Mesenchymal stem cell (in vitro differentiated cells and primary cell): ENCODE data around the gene MGMT.

Source experiments
- DNase-seq: peaks from one replicate; pipeline ENCODE4 v3.0.0-alpha.2; 2013
- H2AFZ ChIP-seq: one replicate; pipeline ENCODE4 v1.6.1; 2013; ENCODE audit warnings: low read depth, mild to moderate bottlenecking, control low read depth, inconsistent platforms, low read length, moderate library complexity
- H2AK5ac ChIP-seq: 2 replicates; pipeline ENCODE4 v1.6.1; 2013; ENCODE audit warnings: low read length, moderate library complexity, mild to moderate bottlenecking, inconsistent platforms; ENCODE audit not compliant: severe bottlenecking
- H2BK120ac ChIP-seq: one replicate; pipeline ENCODE4 v1.6.1; 2013; ENCODE audit warnings: low read depth, mild to moderate bottlenecking, inconsistent platforms, low read length, moderate library complexity
- H2BK12ac ChIP-seq, 2 experiments: one replicate each; pipeline ENCODE4 v1.6.1; 2013; ENCODE audit warnings: inconsistent platforms in 2 of 2, low read length in 2 of 2, mild to moderate bottlenecking in 2 of 2, moderate library complexity in 2 of 2, control low read depth in 1 of 2
- H2BK15ac ChIP-seq: one replicate; pipeline ENCODE4 v1.6.1; 2013; ENCODE audit warnings: mild to moderate bottlenecking, low read depth, inconsistent platforms; ENCODE audit not compliant: poor library complexity, severe bottlenecking
- H2BK5ac ChIP-seq: 2 replicates; pipeline ENCODE4 v1.6.1; 2013; ENCODE audit warnings: low read depth, mild to moderate bottlenecking, low read length, control low read depth, inconsistent platforms; ENCODE audit not compliant: poor library complexity, severe bottlenecking
- H3K14ac ChIP-seq, 2 experiments: one replicate each; pipeline ENCODE4 v1.6.1; 2013; ENCODE audit warnings: inconsistent platforms in 2 of 2, low read length in 2 of 2, control low read depth in 1 of 2, mild to moderate bottlenecking in 1 of 2, moderate library complexity in 1 of 2
- H3K18ac ChIP-seq, 2 experiments: one replicate each; pipeline ENCODE4 v1.6.1; 2013; ENCODE audit warnings: inconsistent platforms in 2 of 2, low read length in 2 of 2, control low read depth in 1 of 2, low read depth in 1 of 2, mild to moderate bottlenecking in 1 of 2
- H3K23ac ChIP-seq, 2 experiments: one replicate each; pipeline ENCODE4 v1.6.1; 2013; ENCODE audit warnings: inconsistent platforms in 2 of 2, low read length in 2 of 2, mild to moderate bottlenecking in 2 of 2, moderate library complexity in 2 of 2, control low read depth in 1 of 2
- H3K27ac ChIP-seq: 2 replicates; pipeline ENCODE4 v1.5.1; 2013; ENCODE audit warnings: mild to moderate bottlenecking, moderate library complexity, low read length, control low read depth, inconsistent platforms; ENCODE audit not compliant: poor library complexity, severe bottlenecking
- H3K27me3 ChIP-seq, 2 experiments: 2 replicates each; pipeline versions ENCODE4 v1.6.1 to v1.7.0; 2013; ENCODE audit warnings: low read length in 2 of 2, mild to moderate bottlenecking in 2 of 2, moderate library complexity in 2 of 2, control low read depth in 1 of 2, inconsistent platforms in 1 of 2; ENCODE audit not compliant: control insufficient read depth in 1 of 2, insufficient read depth in 1 of 2
- H3K36me3 ChIP-seq, 2 experiments: 2 replicates each; pipeline versions ENCODE4 v1.6.1 to v1.7.0; 2013; ENCODE audit warnings: low read length in 2 of 2, control low read depth in 1 of 2, inconsistent platforms in 1 of 2, low read depth in 1 of 2, mild to moderate bottlenecking in 1 of 2; ENCODE audit not compliant: insufficient read depth in 2 of 2, control insufficient read depth in 1 of 2
- H3K4ac ChIP-seq, 2 experiments: one replicate each; pipeline ENCODE4 v1.6.1; 2013; ENCODE audit warnings: inconsistent platforms in 2 of 2, low read length in 2 of 2, mild to moderate bottlenecking in 2 of 2, moderate library complexity in 2 of 2, control low read depth in 1 of 2, low read depth in 1 of 2
- H3K4me1 ChIP-seq: 2 replicates; pipeline ENCODE4 v1.6.1; 2013; ENCODE audit warnings: low read depth, low read length, control low read depth; ENCODE audit not compliant: control insufficient read depth, insufficient read depth
- H3K4me2 ChIP-seq: 2 replicates; pipeline ENCODE4 v1.6.1; 2013; ENCODE audit warnings: low read length, mild to moderate bottlenecking, inconsistent platforms; ENCODE audit not compliant: poor library complexity, severe bottlenecking
- H3K4me3 ChIP-seq, 2 experiments: 2 replicates each; pipeline versions ENCODE4 v1.5.1 to v1.7.0; 2013; ENCODE audit warnings: low read length in 2 of 2, mild to moderate bottlenecking in 2 of 2, control low read depth in 1 of 2, low read depth in 1 of 2; ENCODE audit not compliant: insufficient read depth in 1 of 2
- H3K79me1 ChIP-seq: replicated peaks from 2 replicates; pipeline ENCODE4 v1.6.1; 2013; ENCODE audit warnings: mild to moderate bottlenecking, control low read depth, low read length, inconsistent platforms; ENCODE audit not compliant: poor library complexity, severe bottlenecking
- H3K9ac ChIP-seq: 2 replicates; pipeline ENCODE4 v1.7.0; 2013; ENCODE audit warnings: mild to moderate bottlenecking, low read length, moderate library complexity
- H3K9me3 ChIP-seq: 2 replicates; pipeline ENCODE4 v1.7.0; 2013; ENCODE audit warnings: mild to moderate bottlenecking, low read length; ENCODE audit not compliant: control insufficient read depth
- H4K8ac ChIP-seq: one replicate; pipeline ENCODE4 v1.6.1; 2013; ENCODE audit warnings: inconsistent platforms, mild to moderate bottlenecking, low read length, moderate library complexity
- H4K91ac ChIP-seq: one replicate; pipeline ENCODE4 v1.6.1; 2013; ENCODE audit warnings: mild to moderate bottlenecking, low read length, inconsistent platforms
- WGBS: methylation state at CpG from one replicate; pipeline ENCODE4 v1.1.7; 2013; ENCODE audit warnings: mixed read lengths; 5-methylcytosine and 5-hydroxymethylcytosine counted together

Gene MGMT

GRCh38 chr10:129796710-129797420 is 329.8 kb downstream of the MGMT start:
- Histone ChIP-seq H2BK12ac (no peak overlapping the region), H3K4me3 (no peak overlapping the region), H3K14ac (no peak overlapping the region), H3K4ac (no peak overlapping the region), H3K4me2 (no peak overlapping the region), H3K36me3 (peaks cover 0 to 3% of the 10 kb centered on the region in 2 experiments), H3K79me1 (no peaks in the 10 kb centered on the region), H4K91ac (no peak overlapping the region), H2BK5ac (no peak overlapping the region), H3K9me3 (peaks cover 11% of the 10 kb centered on the region), H3K23ac (no peak overlapping the region), H3K27ac (no peak overlapping the region), H2BK15ac (no peak overlapping the region), H2AK5ac (no peak overlapping the region), H4K8ac (no peak overlapping the region), H3K4me1 (no peaks in the 10 kb centered on the region), H3K9ac (no peak overlapping the region), H2BK120ac (no peak overlapping the region), H3K18ac (no peak overlapping the region), H2AFZ (no peak overlapping the region), H3K27me3 (peaks cover 0 to 5% of the 10 kb centered on the region in 2 experiments)
- WGBS, result 84% methylated on average over 12 of the region's 14 CpGs
- no peak for DNase-seq

GRCh38 chr10:129799942-129800341 is 332.9 kb downstream of the MGMT start:
- Histone ChIP-seq H2BK15ac (no peak overlapping the region), H3K36me3 (peaks cover 0 to 3% of the 10 kb centered on the region in 2 experiments), H4K8ac (no peak overlapping the region), H3K4me1 (no peaks in the 10 kb centered on the region), H3K23ac (no peak overlapping the region), H2BK120ac (no peak overlapping the region), H3K27me3 (peaks cover 0 to 10% of the 10 kb centered on the region in 2 experiments), H3K27ac (no peak overlapping the region), H3K9me3 (peaks cover 22% of the 10 kb centered on the region), H3K79me1 (no peaks in the 10 kb centered on the region), H3K9ac (no peak overlapping the region), H3K4ac (no peak overlapping the region), H2AFZ (no peak overlapping the region), H2AK5ac (no peak overlapping the region), H2BK12ac (no peak overlapping the region), H3K4me3 (no peak overlapping the region), H3K18ac (no peak overlapping the region), H4K91ac (no peak overlapping the region), H3K14ac (no peak overlapping the region), H3K4me2 (no peak overlapping the region), H2BK5ac (no peak overlapping the region)
- DNase-seq, result no peak
- 74% methylated on average over 3 of the region's 3 CpGs for WGBS

GRCh38 chr10:129800796-129801340 is 333.8 kb downstream of the MGMT start:
- H3K9me3 ChIP-seq, result peaks cover 22% of the 10 kb centered on the region
- WGBS, result 76% methylated on average over 12 of the region's 14 CpGs
- DNase-seq, result no peak
- no peak overlapping the region for H2BK5ac ChIP-seq
- no peak overlapping the region for H3K4me3 ChIP-seq
- peaks cover 0 to 10% of the 10 kb centered on the region in 2 experiments for H3K27me3 ChIP-seq
- no peak overlapping the region for H3K23ac ChIP-seq
- H3K18ac ChIP-seq, result no peak overlapping the region
- no peaks in the 10 kb centered on the region for H3K4me1 ChIP-seq
- no peak overlapping the region for H4K8ac ChIP-seq
- no peak overlapping the region for H3K9ac ChIP-seq
- peaks cover 0 to 3% of the 10 kb centered on the region in 2 experiments for H3K36me3 ChIP-seq
- no peak overlapping the region for H4K91ac ChIP-seq
- no peak overlapping the region for H3K27ac ChIP-seq
- H3K79me1 ChIP-seq, result no peaks in the 10 kb centered on the region
- no peak overlapping the region for H2AFZ ChIP-seq
- no peak overlapping the region for H3K4ac ChIP-seq
- H3K14ac ChIP-seq, result no peak overlapping the region
- no peak overlapping the region for H3K4me2 ChIP-seq
- no peak overlapping the region for H2BK12ac ChIP-seq
- H2BK120ac ChIP-seq, result no peak overlapping the region
- H2AK5ac ChIP-seq, result no peak overlapping the region
- H2BK15ac ChIP-seq, result no peak overlapping the region

- H2BK120ac ChIP-seq, result no peak overlapping the region
- no peak overlapping the region for H3K18ac ChIP-seq
- no peak overlapping the region for H2BK15ac ChIP-seq
- no peak overlapping the region for H2AK5ac ChIP-seq
- no peak overlapping the region for H3K4me3 ChIP-seq
- H3K4me2 ChIP-seq, result no peak overlapping the region
- H3K27me3 ChIP-seq, result peaks cover 0 to 8% of the 10 kb centered on the region in 2 experiments
- no peaks in the 10 kb centered on the region for H3K79me1 ChIP-seq
- no peak overlapping the region for H2BK12ac ChIP-seq
- no peak overlapping the region for H3K27ac ChIP-seq
- H3K23ac ChIP-seq, result no peak overlapping the region
- no peak overlapping the region for H2BK5ac ChIP-seq
- no peaks in the 10 kb centered on the region for H3K4me1 ChIP-seq
- no peak overlapping the region for H4K91ac ChIP-seq
- no peak overlapping the region for H3K14ac ChIP-seq
- no peak overlapping the region for H3K9ac ChIP-seq
- no peak overlapping the region for H2AFZ ChIP-seq
- 61% methylated on average over 7 of the region's 7 CpGs for WGBS
- no peak for DNase-seq
- peaks cover 12% of the 10 kb centered on the region for H3K9me3 ChIP-seq
- no peak overlapping the region for H4K8ac ChIP-seq
- H3K4ac ChIP-seq, result no peak overlapping the region
- H3K36me3 ChIP-seq, result no peaks in the 10 kb centered on the region
These were observed 340.2 kb downstream of the MGMT start for GRCh38 chr10:129807211-129807610.
